Ascending aorta (tissue), 2 donors: ENCODE data around the gene AASS. TPM values are rescaled to one million over a fixed set of nuclear protein-coding genes. Genes with fewer than 3 reads are reported as not detected.

Experiments
- DNase-seq, 2 donors: peaks; one replicate each; pipeline ENCODE4 v3.0.0-alpha.2; 2019; ENCODE audit warnings: low spot score in 2 of 2
- H3K27ac ChIP-seq, 2 donors: fragments of 200-600 bp; sonication (generic); one replicate each; pipeline ENCODE4 v1.5.1; 2016 to 2017; ENCODE audit warnings: mild to moderate bottlenecking in 1 of 2
- H3K27me3 ChIP-seq: fragments of 200-600 bp; sonication (generic); one replicate; pipeline ENCODE4 v1.5.1; 2017
- H3K36me3 ChIP-seq, 2 donors: fragments of 200-600 bp; sonication (generic); one replicate each; pipeline ENCODE4 v1.5.1; 2016
- H3K4me1 ChIP-seq, 2 donors: fragments of 200-600 bp; sonication (generic); one replicate each; pipeline ENCODE4 v1.5.1; 2016 to 2017; ENCODE audit warnings: mild to moderate bottlenecking in 1 of 2
- H3K4me3 ChIP-seq, 2 donors: fragments of 200-600 bp; sonication (generic); one replicate each; pipeline ENCODE4 v1.5.1; 2016 to 2017; ENCODE audit warnings: mild to moderate bottlenecking in 1 of 2
- H3K9me3 ChIP-seq, 2 donors: fragments of 200-600 bp; sonication (generic); one replicate each; pipeline ENCODE4 v1.5.1; 2016
- intact Hi-C: fragments of 100-400 bp; cut with DNase I; formaldehyde crosslinking; loops from one replicate; pipeline ENCODE4 v1.15.1; 2023
- total RNA-seq: library from RNA; depleted of rRNA; stranded (reverse); fragments of >200 nt; gene quantifications from one replicate; pipeline ENCODE4 v1.1.0, GENCODE V29; 2016
- TF ChIP-seq, protein P1 (sequence below), 3 experiments: fragments of 200-600 bp in 2 of 3; fragments of 450-650 bp in 1 of 3; sonication (generic) in 2 of 3; IDR thresholded peaks; one replicate each; pipeline ENCODE4 v1.5.1; 2016 to 2019; ENCODE audit warnings: antibody characterized with exemption in 3 of 3, mild to moderate bottlenecking in 1 of 3, moderate library complexity in 1 of 3

The AASS gene
- total RNA-seq, 1 donor from 2014 or later: 34.3 TPM

DNA sequence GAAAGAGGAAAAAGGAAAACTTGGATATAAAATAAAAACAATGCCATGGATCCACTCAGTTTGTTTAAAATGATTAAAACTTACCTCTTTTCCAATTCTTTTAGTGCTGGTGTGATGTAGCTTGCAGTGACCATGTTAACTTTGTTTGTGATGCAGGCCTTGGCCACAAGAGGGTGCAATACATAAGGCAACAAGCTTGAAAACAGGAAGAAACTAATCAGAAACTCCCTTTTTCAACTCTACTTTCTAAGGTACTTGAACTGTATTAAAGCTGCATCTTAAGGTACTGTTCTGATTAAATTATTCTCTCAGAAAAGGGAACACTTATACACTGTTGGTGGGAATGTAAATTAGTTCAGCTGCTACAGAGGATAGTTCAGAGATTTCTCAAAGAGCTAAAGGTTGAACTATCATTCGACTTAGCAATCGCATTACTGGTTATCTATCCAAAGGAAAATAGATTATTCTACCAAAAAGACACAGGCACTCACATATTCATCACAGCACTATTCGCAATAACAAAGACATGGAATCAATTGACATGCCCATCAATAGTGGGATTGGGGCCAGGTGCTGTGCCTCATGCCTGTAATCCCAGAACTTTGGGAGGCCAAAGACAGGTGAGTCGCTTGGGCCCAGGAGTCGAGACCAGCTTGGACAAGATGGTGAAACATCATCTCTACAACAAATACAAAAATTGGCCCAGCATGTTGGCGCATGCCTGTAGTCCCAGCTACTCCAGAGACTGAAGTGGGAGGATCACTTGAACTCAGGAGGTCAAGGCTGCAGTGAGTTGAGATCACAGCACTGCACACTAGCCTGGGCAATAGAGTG, 50.9 kb downstream of the AASS start:
- no peaks in the 10 kb centered on the region for H3K27me3 ChIP-seq
- no peaks in the 10 kb centered on the region for H3K9me3 ChIP-seq
- intact Hi-C loops: no loop called here
- no peaks in the 10 kb centered on the region for H3K4me1 ChIP-seq
- H3K27ac ChIP-seq: no peak overlapping the region
- peak in 1 of 2 donors; percentile 78 for DNase-seq
- TF ChIP-seq, protein P1, sequence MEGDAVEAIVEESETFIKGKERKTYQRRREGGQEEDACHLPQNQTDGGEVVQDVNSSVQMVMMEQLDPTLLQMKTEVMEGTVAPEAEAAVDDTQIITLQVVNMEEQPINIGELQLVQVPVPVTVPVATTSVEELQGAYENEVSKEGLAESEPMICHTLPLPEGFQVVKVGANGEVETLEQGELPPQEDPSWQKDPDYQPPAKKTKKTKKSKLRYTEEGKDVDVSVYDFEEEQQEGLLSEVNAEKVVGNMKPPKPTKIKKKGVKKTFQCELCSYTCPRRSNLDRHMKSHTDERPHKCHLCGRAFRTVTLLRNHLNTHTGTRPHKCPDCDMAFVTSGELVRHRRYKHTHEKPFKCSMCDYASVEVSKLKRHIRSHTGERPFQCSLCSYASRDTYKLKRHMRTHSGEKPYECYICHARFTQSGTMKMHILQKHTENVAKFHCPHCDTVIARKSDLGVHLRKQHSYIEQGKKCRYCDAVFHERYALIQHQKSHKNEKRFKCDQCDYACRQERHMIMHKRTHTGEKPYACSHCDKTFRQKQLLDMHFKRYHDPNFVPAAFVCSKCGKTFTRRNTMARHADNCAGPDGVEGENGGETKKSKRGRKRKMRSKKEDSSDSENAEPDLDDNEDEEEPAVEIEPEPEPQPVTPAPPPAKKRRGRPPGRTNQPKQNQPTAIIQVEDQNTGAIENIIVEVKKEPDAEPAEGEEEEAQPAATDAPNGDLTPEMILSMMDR (IDR thresholded peaks at IDR 0.05): peak; percentile 19 to 80 (median 70)
- peaks cover 14 to 16% of the 10 kb centered on the region in 2 donors for H3K36me3 ChIP-seq
- no peak overlapping the region for H3K4me3 ChIP-seq

DNA sequence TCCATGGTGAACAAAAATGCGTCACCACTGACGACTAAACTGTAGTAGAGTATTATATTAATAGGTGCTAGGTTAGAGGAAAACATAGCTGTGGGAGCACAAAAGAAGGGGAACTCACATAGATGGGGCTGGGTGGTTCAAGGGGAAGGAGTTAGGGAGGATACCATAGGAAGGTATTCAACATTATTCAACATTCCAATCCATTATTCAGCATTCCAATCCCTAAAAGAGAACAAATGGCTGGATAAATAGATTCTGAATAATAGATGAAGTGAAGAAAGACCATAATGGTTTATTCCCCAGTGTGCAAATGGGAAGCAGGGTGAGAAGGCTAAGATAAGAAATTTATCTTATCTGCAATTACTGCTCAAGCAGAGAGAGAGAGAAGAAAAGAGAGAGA, 61.4 kb downstream of the AASS start:
- Histone ChIP-seq H3K27me3 (no peaks in the 10 kb centered on the region), H3K9me3 (no peaks in the 10 kb centered on the region), H3K4me1 (no peaks in the 10 kb centered on the region), H3K4me3 (no peak overlapping the region), H3K27ac (no peak overlapping the region), H3K36me3 (peaks cover 34 to 61% of the 10 kb centered on the region in 2 donors)
- DNase-seq: no peak
- TF ChIP-seq, protein P1 (IDR thresholded peaks at IDR 0.05): no peak
- intact Hi-C loops: no loop called here

DNA sequence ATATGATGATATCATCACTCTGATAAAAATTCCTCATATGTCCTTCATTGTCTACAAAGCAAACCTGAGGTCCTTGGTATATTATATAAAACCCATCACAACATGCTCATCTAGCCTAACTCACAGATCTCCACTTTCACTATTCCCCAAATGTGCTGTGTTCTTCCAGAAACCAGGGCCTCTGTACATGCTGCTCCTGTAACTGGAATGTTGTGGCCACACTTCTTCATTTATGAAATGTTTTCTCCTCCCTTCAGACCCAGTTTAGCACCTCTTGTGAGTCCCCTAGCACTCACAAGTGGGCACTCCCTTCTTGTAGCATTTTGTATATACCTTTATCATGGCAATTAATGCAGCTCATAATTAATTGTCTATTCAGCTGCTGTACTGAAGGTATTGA, 61.9 kb downstream of the AASS start:
- TF ChIP-seq, protein P1 (IDR thresholded peaks at IDR 0.05): no peak
- Histone ChIP-seq H3K4me3 (no peak overlapping the region), H3K9me3 (no peaks in the 10 kb centered on the region), H3K27me3 (no peaks in the 10 kb centered on the region), H3K27ac (no peak overlapping the region), H3K4me1 (no peaks in the 10 kb centered on the region), H3K36me3 (peaks cover 39 to 67% of the 10 kb centered on the region in 2 donors)
- intact Hi-C loops: no loop called here
- DNase-seq: no peak

DNA sequence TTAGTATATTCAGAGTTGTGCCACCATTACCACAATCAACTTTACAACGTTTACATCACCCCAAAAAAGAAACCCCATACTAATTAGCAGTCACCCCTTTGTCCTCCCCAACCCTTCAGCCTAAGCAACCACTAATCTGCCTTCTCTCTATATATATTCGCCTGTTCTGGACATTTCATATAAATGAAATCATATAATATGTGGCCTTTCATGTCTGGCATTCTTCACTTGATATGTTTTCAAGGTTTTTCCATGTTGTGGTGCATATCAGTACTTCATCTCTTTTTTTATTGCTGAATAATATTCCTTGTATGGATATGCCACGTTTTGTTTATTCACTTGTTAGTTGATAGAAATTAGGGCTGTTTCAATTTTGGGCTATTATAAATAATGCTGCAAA, 70.4 kb downstream of the AASS start:
- TF ChIP-seq, protein P1 (IDR thresholded peaks at IDR 0.05): no peak
- H3K36me3 ChIP-seq: peaks cover 34 to 44% of the 10 kb centered on the region in 2 donors
- H3K9me3 ChIP-seq: no peaks in the 10 kb centered on the region
- no peak overlapping the region for H3K4me3 ChIP-seq
- no peak overlapping the region for H3K27ac ChIP-seq
- no peaks in the 10 kb centered on the region for H3K4me1 ChIP-seq
- intact Hi-C loops: no loop called here
- no peak for DNase-seq
- no peaks in the 10 kb centered on the region for H3K27me3 ChIP-seq

DNA sequence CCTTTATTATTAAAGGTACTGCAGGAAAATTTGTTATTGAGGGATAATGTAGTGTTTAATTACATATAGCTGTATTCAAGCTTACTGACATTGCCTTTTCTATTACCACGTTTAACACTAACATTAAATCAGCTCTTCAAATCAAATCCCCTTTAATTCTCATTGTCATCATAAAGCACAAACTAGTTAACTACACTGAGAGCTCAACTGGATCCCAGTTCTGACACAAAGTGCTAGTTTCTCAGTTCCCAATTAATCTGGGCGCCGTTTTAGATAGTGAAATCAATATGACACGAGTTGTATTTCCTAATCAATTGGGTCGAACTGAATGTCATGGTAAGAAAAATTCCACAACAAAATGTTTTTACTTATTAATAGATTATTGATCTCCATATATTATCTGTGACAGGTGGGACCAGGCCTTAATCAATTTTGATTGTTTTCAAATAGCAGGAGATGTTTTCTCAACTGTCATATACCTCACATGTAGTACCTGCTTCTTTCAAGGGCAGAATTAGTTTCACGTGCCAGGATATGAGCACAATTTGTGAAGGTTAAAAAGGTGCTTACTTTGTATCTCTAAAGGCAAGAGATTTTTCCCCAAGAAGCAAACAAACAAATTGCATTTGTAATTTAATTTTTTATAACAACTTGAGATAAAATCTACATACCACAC, 71.0 kb downstream of the AASS start:
- no peak for DNase-seq
- TF ChIP-seq, protein P1 (IDR thresholded peaks at IDR 0.05): no peak
- no peaks in the 10 kb centered on the region for H3K9me3 ChIP-seq
- H3K27me3 ChIP-seq: no peaks in the 10 kb centered on the region
- peaks cover 28 to 38% of the 10 kb centered on the region in 2 donors for H3K36me3 ChIP-seq
- H3K4me1 ChIP-seq: no peaks in the 10 kb centered on the region
- no peak overlapping the region for H3K27ac ChIP-seq
- H3K4me3 ChIP-seq: no peak overlapping the region
- intact Hi-C loops: no loop called here
